ENCODE measurements around the gene COQ9. TPM values are rescaled to one million over a fixed set of nuclear protein-coding genes. Genes with fewer than 3 reads are reported as not detected.

The COQ9 gene
- total and polyA plus RNA-seq, 7 donors, result 61.4 to 154 (median 74.5) TPM

DNA sequence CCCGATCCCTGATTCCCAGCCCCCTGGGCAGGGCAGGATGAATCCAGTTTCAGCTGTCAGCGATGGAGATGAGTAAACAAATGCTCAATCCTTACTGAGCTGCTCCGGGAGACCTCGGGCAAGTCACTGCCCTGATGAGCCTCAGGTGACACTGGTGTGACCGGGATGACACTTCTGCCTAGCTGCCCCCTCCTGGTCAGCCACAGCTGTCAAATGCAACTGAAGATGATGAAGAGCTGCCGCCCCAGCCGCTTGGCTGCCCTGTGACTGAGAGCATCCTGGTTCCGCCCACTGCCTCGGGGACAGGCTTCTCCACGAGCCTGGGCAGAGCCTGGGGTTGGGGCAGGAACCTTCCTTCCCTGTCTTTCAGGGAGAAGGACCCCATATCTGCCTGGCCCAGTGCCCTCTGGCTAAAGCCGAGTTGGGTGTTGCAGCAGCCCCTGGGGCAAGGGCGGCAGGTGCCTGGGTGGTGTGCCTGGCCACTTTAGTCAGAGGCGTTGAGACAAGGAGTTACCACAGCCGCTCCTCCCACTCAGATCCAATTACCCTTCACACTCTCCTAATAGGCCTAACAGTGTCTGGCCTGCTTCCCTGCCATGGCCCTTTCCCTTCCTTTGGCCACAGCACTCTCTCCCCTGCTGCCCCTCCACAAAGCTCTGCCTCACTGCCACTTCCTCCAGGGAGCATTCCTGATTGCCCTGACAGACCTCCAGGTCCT lies 37.2 kb upstream of the COQ9 start:
- TF ChIP-seq POLR2A (IDR thresholded peaks at IDR 0.05) (no peak), POLR2AphosphoS5 (IDR thresholded peaks at IDR 0.05) (no peak), EP300 (IDR thresholded peaks at IDR 0.05) (no peak)
- TF ChIP-seq, protein P1, sequence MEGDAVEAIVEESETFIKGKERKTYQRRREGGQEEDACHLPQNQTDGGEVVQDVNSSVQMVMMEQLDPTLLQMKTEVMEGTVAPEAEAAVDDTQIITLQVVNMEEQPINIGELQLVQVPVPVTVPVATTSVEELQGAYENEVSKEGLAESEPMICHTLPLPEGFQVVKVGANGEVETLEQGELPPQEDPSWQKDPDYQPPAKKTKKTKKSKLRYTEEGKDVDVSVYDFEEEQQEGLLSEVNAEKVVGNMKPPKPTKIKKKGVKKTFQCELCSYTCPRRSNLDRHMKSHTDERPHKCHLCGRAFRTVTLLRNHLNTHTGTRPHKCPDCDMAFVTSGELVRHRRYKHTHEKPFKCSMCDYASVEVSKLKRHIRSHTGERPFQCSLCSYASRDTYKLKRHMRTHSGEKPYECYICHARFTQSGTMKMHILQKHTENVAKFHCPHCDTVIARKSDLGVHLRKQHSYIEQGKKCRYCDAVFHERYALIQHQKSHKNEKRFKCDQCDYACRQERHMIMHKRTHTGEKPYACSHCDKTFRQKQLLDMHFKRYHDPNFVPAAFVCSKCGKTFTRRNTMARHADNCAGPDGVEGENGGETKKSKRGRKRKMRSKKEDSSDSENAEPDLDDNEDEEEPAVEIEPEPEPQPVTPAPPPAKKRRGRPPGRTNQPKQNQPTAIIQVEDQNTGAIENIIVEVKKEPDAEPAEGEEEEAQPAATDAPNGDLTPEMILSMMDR (IDR thresholded peaks at IDR 0.05), result no peak
- Histone ChIP-seq H3K4me1 (no peaks in the 10 kb centered on the region), H3K36me3 (no peaks in the 10 kb centered on the region), H3K4me3 (no peak overlapping the region), H3K27ac (no peak overlapping the region), H3K9me3 (no peaks in the 10 kb centered on the region), H3K27me3 (no peaks in the 10 kb centered on the region)
- no peak for DNase-seq
- WGBS, 2 donors, result 68 to 82% methylated on average over 14 of the region's 14 CpGs
- intact Hi-C loops (cut with DNase I), result no loop called here

DNA sequence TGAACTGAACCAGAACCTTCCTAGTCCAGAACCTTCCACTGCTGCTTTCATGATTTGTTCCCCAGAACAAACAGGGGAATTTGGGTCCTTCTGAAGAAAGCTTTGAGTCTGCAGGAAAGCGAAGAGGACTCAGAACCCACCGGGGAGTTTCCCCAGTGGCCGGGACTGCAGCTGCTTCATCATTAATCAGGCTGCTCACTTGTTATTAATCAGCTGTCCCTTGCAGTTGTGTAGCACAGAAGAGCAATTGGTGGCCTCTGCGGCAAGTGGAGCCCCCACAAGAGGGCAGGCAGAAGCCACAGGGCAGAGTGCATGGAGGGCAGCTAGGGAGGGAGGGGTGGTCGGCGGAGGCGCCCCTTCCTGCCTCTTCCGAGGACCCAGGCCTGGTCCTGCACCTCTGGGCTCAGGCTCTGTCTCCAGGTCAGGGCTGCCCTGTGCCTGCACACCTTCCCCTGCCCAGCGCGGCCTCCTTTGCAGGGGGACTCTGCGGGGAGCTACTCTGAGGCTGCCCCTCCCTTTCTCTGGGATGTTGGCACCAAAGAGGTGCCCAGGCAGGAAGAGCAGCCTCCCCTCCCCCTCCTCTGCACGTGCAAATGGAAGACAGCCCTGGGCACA lies 35.8 kb upstream of the COQ9 start:
- WGBS, 2 donors, result 73 to 82% methylated on average over 12 of the region's 12 CpGs
- intact Hi-C loops (cut with DNase I), result no loop called here
- Histone ChIP-seq H3K27ac (no peak overlapping the region), H3K4me1 (peaks cover 0 to 3% (median 2%) of the 10 kb centered on the region in 4 donors), H3K27me3 (no peaks in the 10 kb centered on the region), H3K4me3 (no peak overlapping the region), H3K9me3 (no peaks in the 10 kb centered on the region), H3K36me3 (no peaks in the 10 kb centered on the region)
- no peak for DNase-seq
- TF ChIP-seq EP300 (IDR thresholded peaks at IDR 0.05) (no peak), POLR2AphosphoS5 (IDR thresholded peaks at IDR 0.05) (no peak), POLR2A (IDR thresholded peaks at IDR 0.05) (no peak)
- TF ChIP-seq, protein P1 (IDR thresholded peaks at IDR 0.05), result no peak

DNA sequence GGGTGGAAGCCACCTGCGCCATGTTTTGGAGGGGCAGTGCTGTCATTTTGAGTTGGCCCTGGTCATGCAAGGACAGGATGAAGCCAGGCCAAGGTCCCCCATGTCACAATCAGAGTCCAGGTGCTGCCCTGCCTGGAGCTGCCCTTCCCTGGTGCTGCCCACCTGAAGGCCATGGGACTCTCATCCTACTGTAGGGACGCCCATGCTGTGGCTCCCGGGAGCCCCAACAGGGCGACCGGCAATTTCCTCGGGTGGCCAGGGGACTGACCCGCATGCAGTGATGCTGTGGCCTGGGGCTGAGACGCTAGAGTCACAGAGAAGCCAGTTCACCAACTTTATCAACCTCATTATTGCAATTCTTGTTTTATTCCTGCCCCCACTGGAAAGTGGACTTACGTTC lies 34.7 kb upstream of the COQ9 start:
- WGBS, 2 donors, result 94% methylated on average over 9 of the region's 9 CpGs
- intact Hi-C loops (cut with DNase I), result no loop called here
- TF ChIP-seq, protein P1 (IDR thresholded peaks at IDR 0.05), result no peak
- no peak for TF ChIP-seq EP300 (IDR thresholded peaks at IDR 0.05)
- TF ChIP-seq POLR2AphosphoS5 (IDR thresholded peaks at IDR 0.05), result no peak
- TF ChIP-seq POLR2A (IDR thresholded peaks at IDR 0.05), result no peak
- peaks cover 0 to 14% (median 13%) of the 10 kb centered on the region in 4 donors for H3K4me1 ChIP-seq
- H3K27me3 ChIP-seq, result no peaks in the 10 kb centered on the region
- no peak for DNase-seq
- no peaks in the 10 kb centered on the region for H3K9me3 ChIP-seq
- H3K27ac ChIP-seq, result no peak overlapping the region
- no peak overlapping the region for H3K4me3 ChIP-seq
- H3K36me3 ChIP-seq, result no peaks in the 10 kb centered on the region

DNA sequence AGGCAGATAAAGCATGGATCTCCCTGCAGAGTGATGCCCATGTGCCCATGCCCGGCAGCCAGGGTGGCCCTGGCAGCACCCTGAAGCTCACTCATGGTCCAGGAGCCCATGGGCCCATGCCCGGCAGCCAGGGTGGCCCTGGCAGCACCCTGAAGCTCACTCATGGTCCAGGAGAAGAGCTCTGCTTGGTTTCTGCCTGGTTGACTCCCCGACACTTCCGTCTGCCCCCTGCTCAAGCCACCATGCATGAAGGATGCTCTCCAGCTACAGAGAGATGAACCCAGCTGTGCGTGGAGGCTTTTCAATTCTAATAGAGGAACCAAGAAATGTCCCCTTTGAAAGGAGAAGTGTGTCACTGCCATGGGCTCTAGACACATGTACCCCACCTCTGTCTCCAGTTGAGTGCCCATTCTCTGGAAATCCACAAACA lies 34.0 kb upstream of the COQ9 start:
- no peak for DNase-seq
- Histone ChIP-seq H3K27ac (no peak overlapping the region), H3K36me3 (no peaks in the 10 kb centered on the region), H3K9me3 (no peaks in the 10 kb centered on the region), H3K4me3 (no peak overlapping the region), H3K4me1 (peaks cover 0 to 19% (median 14%) of the 10 kb centered on the region in 4 donors), H3K27me3 (no peaks in the 10 kb centered on the region)
- intact Hi-C loops (cut with DNase I), result no loop called here
- 76 to 87% methylated on average over 5 of the region's 5 CpGs for WGBS, 2 donors
- TF ChIP-seq POLR2AphosphoS5 (IDR thresholded peaks at IDR 0.05) (no peak), EP300 (IDR thresholded peaks at IDR 0.05) (no peak), POLR2A (IDR thresholded peaks at IDR 0.05) (no peak)
- TF ChIP-seq, protein P1 (IDR thresholded peaks at IDR 0.05), result no peak
